GM12801 (cell line): ENCODE data around the gene SORCS2.

Source experiments
- CTCF ChIP-seq: IDR thresholded peaks from one replicate; pipeline ENCODE4 v1.5.1; 2011; ENCODE audit warnings: control low read depth; ENCODE audit not compliant: insufficient read length; ENCODE audit errors: extremely low read depth

Gene SORCS2

GRCh38 chr4:7500404-7500803, 308.1 kb downstream of the SORCS2 start:
- TF ChIP-seq CTCF: no peak

- TF ChIP-seq CTCF: no peak
These were observed 309.0 kb downstream of the SORCS2 start for GRCh38 chr4:7501314-7501713.

GRCh38 chr4:7501873-7502272, 309.5 kb downstream of the SORCS2 start:
- no peak for TF ChIP-seq CTCF

- no peak for TF ChIP-seq CTCF
These were observed 311.4 kb downstream of the SORCS2 start for GRCh38 chr4:7503559-7504249.

- no peak for TF ChIP-seq CTCF
These were observed 313.0 kb downstream of the SORCS2 start for GRCh38 chr4:7505116-7505900.

GRCh38 chr4:7506119-7506518, 313.8 kb downstream of the SORCS2 start:
- no peak for TF ChIP-seq CTCF

GRCh38 chr4:7506572-7506971, 314.2 kb downstream of the SORCS2 start:
- TF ChIP-seq CTCF: no peak
